ENCODE results near the gene MAP3K7CL. TPM values are rescaled to one million over a fixed set of nuclear protein-coding genes. Genes with fewer than 3 reads are reported as not detected.

MAP3K7CL gene
- total RNA-seq, 6 experiments from 2014 or later = 2.0 to 3.5 (median 2.8) TPM

GRCh38 chr21:29170944-29171343 lies 40.5 kb downstream of the MAP3K7CL start:
- H3K4me3 ChIP-seq = no peak overlapping the region
- DNase-seq = no peak
- H3K27me3 ChIP-seq = no peaks in the 10 kb centered on the region
- no peak for TF ChIP-seq POLR2A (IDR thresholded peaks at IDR 0.05)
- no peak for TF ChIP-seq CTCF (IDR thresholded peaks at IDR 0.05)
- WGBS (ENCODE audit: insufficient coverage, low coverage, low lambda C conversion rate, missing lambda C conversion rate) = 19% methylated on average over 1 of the region's 1 CpG
- no peak for ATAC-seq
- no peaks in the 10 kb centered on the region for H3K36me3 ChIP-seq
- intact Hi-C loops (cut with DNase I) = no loop called here
- no peaks in the 10 kb centered on the region for H3K9me3 ChIP-seq
- H3K4me1 ChIP-seq = peaks cover 0 to 51% (median 12%) of the 10 kb centered on the region in 4 donors
- peak overlapping the region; percentile 42 to 94 (median 58) for H3K27ac ChIP-seq

GRCh38 chr21:29172282-29172681 lies 41.8 kb downstream of the MAP3K7CL start:
- ATAC-seq = peak; percentile 31 to 50 (median 40)
- Histone ChIP-seq H3K36me3 (no peaks in the 10 kb centered on the region), H3K9me3 (no peaks in the 10 kb centered on the region), H3K4me1 (peaks cover 0 to 51% (median 16%) of the 10 kb centered on the region in 4 donors), H3K27ac (peak overlapping the region; percentile 16 to 94 (median 86)), H3K4me3 (no peak overlapping the region), H3K27me3 (no peaks in the 10 kb centered on the region)
- WGBS (ENCODE audit: insufficient coverage, low coverage, low lambda C conversion rate, missing lambda C conversion rate) = 5% methylated on average over 1 of the region's 1 CpG
- DNase-seq = no peak
- TF ChIP-seq POLR2A (IDR thresholded peaks at IDR 0.05) = no peak
- intact Hi-C loops (cut with DNase I) = no loop called here

- TF ChIP-seq CTCF (IDR thresholded peaks at IDR 0.05) = no peak
- TF ChIP-seq POLR2A (IDR thresholded peaks at IDR 0.05) = no peak
- intact Hi-C loops (cut with DNase I) = no loop called here
- peak; percentile 37 to 57 (median 54) for ATAC-seq
Measured at GRCh38 chr21:29174607-29175013, 44.2 kb downstream of the MAP3K7CL start.

GRCh38 chr21:29175408-29176134 lies 45.1 kb downstream of the MAP3K7CL start:
- WGBS (ENCODE audit: insufficient coverage, low coverage, low lambda C conversion rate, missing lambda C conversion rate) = 13% methylated on average over 3 of the region's 3 CpGs
- Histone ChIP-seq H3K9me3 (no peaks in the 10 kb centered on the region), H3K4me3 (peak overlapping the region in 1 of 3 donors; percentile 17), H3K27me3 (no peaks in the 10 kb centered on the region), H3K4me1 (peaks cover 0 to 67% (median 22%) of the 10 kb centered on the region in 4 donors), H3K36me3 (no peaks in the 10 kb centered on the region), H3K27ac (peak overlapping the region; percentile 84 to 94 (median 86))
- intact Hi-C loops (cut with DNase I) = no loop called here
- TF ChIP-seq CTCF (IDR thresholded peaks at IDR 0.05) = no peak
- TF ChIP-seq POLR2A (IDR thresholded peaks at IDR 0.05) = no peak
- DNase-seq (peak in 1 of 3 donors; percentile 81), ATAC-seq (peak; percentile 62 to 94 (median 78))

More at GRCh38 chr21:29174607-29175013, 44.2 kb downstream of the MAP3K7CL start:
- Histone ChIP-seq H3K27ac (peak overlapping the region; percentile 84 to 94 (median 86)), H3K9me3 (no peaks in the 10 kb centered on the region), H3K27me3 (no peaks in the 10 kb centered on the region), H3K4me3 (peak overlapping the region in 2 of 3 donors; percentile 2 to 17), H3K36me3 (no peaks in the 10 kb centered on the region), H3K4me1 (peaks cover 0 to 67% (median 22%) of the 10 kb centered on the region in 4 donors)
- DNase-seq = peak in 1 of 3 donors; percentile 36
- WGBS (ENCODE audit: insufficient coverage, low coverage, low lambda C conversion rate, missing lambda C conversion rate) = 10% methylated on average over 9 of the region's 9 CpGs

- Histone ChIP-seq H3K27ac (peak overlapping the region; percentile 45 to 94 (median 86)), H3K9me3 (no peaks in the 10 kb centered on the region), H3K27me3 (no peaks in the 10 kb centered on the region), H3K4me1 (peaks cover 0 to 67% (median 18%) of the 10 kb centered on the region in 4 donors), H3K4me3 (no peak overlapping the region), H3K36me3 (no peaks in the 10 kb centered on the region)
- no peak for DNase-seq
- ATAC-seq = peak in 1 of 4 donors; percentile 2
- 42% methylated on average over 1 of the region's 2 CpGs for WGBS (ENCODE audit: insufficient coverage, low coverage, low lambda C conversion rate, missing lambda C conversion rate)
- TF ChIP-seq CTCF (IDR thresholded peaks at IDR 0.05) (no peak), POLR2A (IDR thresholded peaks at IDR 0.05) (no peak)
- intact Hi-C loops (cut with DNase I) = no loop called here
Measured at GRCh38 chr21:29176471-29177120, 46.2 kb downstream of the MAP3K7CL start.
